ENCODE results near the gene NAPA. TPM values are rescaled to one million over a fixed set of nuclear protein-coding genes. Genes with fewer than 3 reads are reported as not detected.

Gene NAPA
- total and polyA plus RNA-seq, 10 of the 15 experiments (the other 5 are each of a cell fraction or from before 2014, with no cell fraction given), result 8.2 to 193 (median 102) TPM

GRCh38 chr19:47541518-47541917 is 26.7 kb upstream of the NAPA start (continued):
- TF ChIP-seq MYB (IDR thresholded peaks at IDR 0.05; ENCODE audit: borderline replicate concordance, low read depth, low read length) (no peak), JUNB (IDR thresholded peaks at IDR 0.05) (no peak), CBFB (IDR thresholded peaks at IDR 0.05; ENCODE audit: low read depth) (no peak), BHLHE40 (IDR thresholded peaks at IDR 0.05; ENCODE audit: borderline replicate concordance in 1 of 2, low read depth in 2 of 2, low read length in 1 of 2) (peak; percentile 9 to 52; a peak in 1 of 4 replicates), KAT2A (conservative IDR thresholded peaks at IDR 0.05; ENCODE audit: control insufficient read depth, low read depth, low read length) (no peak), ZNF384 (IDR thresholded peaks at IDR 0.05; ENCODE audit: borderline replicate concordance, low read depth, low read length) (no peak), NBN (IDR thresholded peaks at IDR 0.05) (no peak), BMI1 (IDR thresholded peaks at IDR 0.05; ENCODE audit: borderline replicate concordance) (no peak), RFX5 (IDR thresholded peaks at IDR 0.05; ENCODE audit: low read depth, low read length) (peak; percentile 65), SP1 (IDR thresholded peaks at IDR 0.05; ENCODE audit: low read depth, low read length) (no peak), MEF2B (IDR thresholded peaks at IDR 0.05; ENCODE audit: partially characterized antibody, poor library complexity, severe bottlenecking) (no peak), YY1 (IDR thresholded peaks at IDR 0.05; ENCODE audit: low read depth, low read length) (no peak), TARDBP (IDR thresholded peaks at IDR 0.05; ENCODE audit: borderline replicate concordance) (no peak), E2F8 (IDR thresholded peaks at IDR 0.05; ENCODE audit: low read depth, partially characterized antibody) (no peak), USF1 (IDR thresholded peaks at IDR 0.05; ENCODE audit: borderline replicate concordance, extremely low read length, insufficient read depth, low read depth, low read length) (no peak)

Data from GM12878 (cell line).